Spleen (tissue), 11 donors: ENCODE results near the gene TMIE. TPM values are rescaled to one million over a fixed set of nuclear protein-coding genes. Genes with fewer than 3 reads are reported as not detected.

Experiments used
- DNase-seq: peaks from one replicate; pipeline ENCODE4 v3.0.0-alpha.2; 2020
- H3K27ac ChIP-seq, 8 donors: fragments of 200-600 bp; sonication (generic) in 7 of 8; 1 replicate in 4 of 8; 2 replicates in 4 of 8; pipeline versions ENCODE4 v1.5.0 to v1.8.0; 2016 to 2021; ENCODE audit warnings: inconsistent platforms in 4 of 8, mild to moderate bottlenecking in 4 of 8, moderate library complexity in 1 of 8
- H3K27me3 ChIP-seq, 7 donors: fragments of 200-600 bp; sonication (generic) in 6 of 7; replicated peaks in 1 of 7; 1 replicate in 4 of 7; 2 replicates in 3 of 7; pipeline versions ENCODE4 v1.5.0 to v1.8.0; 2016 to 2021; ENCODE audit warnings: inconsistent platforms in 3 of 7, mild to moderate bottlenecking in 1 of 7
- H3K36me3 ChIP-seq, 6 donors: fragments of 200-600 bp; sonication (generic) in 5 of 6; 1 replicate in 4 of 6; 2 replicates in 2 of 6; pipeline versions ENCODE4 v1.5.0 to v1.8.0; 2016 to 2021; ENCODE audit warnings: inconsistent platforms in 2 of 6
- H3K4me1 ChIP-seq, 6 donors: fragments of 200-600 bp; sonication (generic) in 5 of 6; 1 replicate in 3 of 6; 2 replicates in 3 of 6; pipeline versions ENCODE4 v1.5.0 to v1.8.0; 2016 to 2021; ENCODE audit warnings: inconsistent platforms in 3 of 6
- H3K4me3 ChIP-seq, 8 donors: fragments of 200-600 bp; sonication (generic) in 7 of 8; 1 replicate in 4 of 8; 2 replicates in 4 of 8; pipeline versions ENCODE4 v1.5.0 to v1.8.0; 2016 to 2021; ENCODE audit warnings: inconsistent platforms in 4 of 8, mild to moderate bottlenecking in 4 of 8, moderate library complexity in 2 of 8
- H3K9me3 ChIP-seq, 8 donors: fragments of 200-600 bp; sonication (generic) in 7 of 8; 1 replicate in 4 of 8; 2 replicates in 4 of 8; pipeline versions ENCODE4 v1.5.0 to v1.8.0; 2016 to 2021; ENCODE audit warnings: inconsistent platforms in 4 of 8
- CTCF ChIP-seq, 11 experiments: fragments of 200-600 bp in 7 of 11; fragments of 450-650 bp in 4 of 11; sonication (generic) in 4 of 11; IDR thresholded peaks in 8 of 11; conservative IDR thresholded peaks in 3 of 11; 1 replicate in 7 of 11; 2 replicates in 4 of 11; pipeline versions ENCODE4 v1.4.0 to v1.8.0; 2016 to 2021; ENCODE audit warnings: antibody characterized with exemption in 11 of 11, inconsistent platforms in 4 of 11, mild to moderate bottlenecking in 1 of 11
- POLR2A ChIP-seq, 3 donors: fragments of 450-650 bp; IDR thresholded peaks; one replicate each; pipeline ENCODE4 v1.5.1; 2017; ENCODE audit warnings: antibody characterized with exemption in 3 of 3, mild to moderate bottlenecking in 1 of 3
- POLR2AphosphoS5 ChIP-seq, 3 donors: sonication (generic); formaldehyde crosslinking; IDR thresholded peaks; one replicate each; pipeline ENCODE4 v1.5.1; 2017; ENCODE audit warnings: antibody characterized with exemption in 3 of 3
- WGBS, 5 donors: extraction: QIAGEN DNeasy Blood & Tissue Kit in 3 of 5; methylation state at CpG; one replicate each; pipeline versions ENCODE4 v1.1.5 to v1.1.7; 2013 to 2018; 5-methylcytosine and 5-hydroxymethylcytosine counted together
- intact Hi-C: fragments of 100-400 bp; cut with DNase I; formaldehyde crosslinking; loops from one replicate; pipeline ENCODE4 v1.15.0; 2023; ENCODE audit warnings: low total_unique reads
- polyA plus RNA-seq, 3 donors: library from polyadenylated mRNA; stranded (reverse); fragments of 200-250 nt; gene quantifications; one replicate each; pipeline ENCODE4 v1.2.1, GENCODE V29; 2013
- total RNA-seq, 7 donors: library from RNA; depleted of rRNA in 3 of 7; stranded (reverse); fragments of >200 nt in 3 of 7; fragmentation: NEBNext Ultra II Directional in 4 of 7; extraction: Animal tissue kit (Norgen Biotek cat#: 25700) in 4 of 7; gene quantifications; one replicate each; pipeline versions ENCODE4 v1.1.0 to v1.2.1, GENCODE V29; 2016 to 2021
- donor health status: healthy with polysubstance abuse.
- donor health status: DM: no; HTN: no; CAD: no; lungs with moderate emphysema.
- donor health status: DM: no; HTN: no; CAD: no.
- donor health status: Bipolar disorder and iron deficiency.
- donor health status: healthy.
- donor health status: DM: no; HTN: no; CAD: no.
- donor health status: DM: yes; HTN: yes; CAD: no.

TMIE gene
- total and polyA plus RNA-seq, 10 donors: 0.23 to 1.6 (median 0.67) TPM; not detected in 2

GRCh38 chr3:46666453-46666845, 34.7 kb upstream of the TMIE start:
- DNase-seq: peak; percentile 43
- WGBS, 5 donors: 83 to 86% (median 85%) methylated on average over 5 to 7 of the region's 7 CpGs
- no peak overlapping the region for H3K4me3 ChIP-seq
- no peaks in the 10 kb centered on the region for H3K9me3 ChIP-seq
- peaks cover 0 to 9% (median 0%) of the 10 kb centered on the region in 6 donors for H3K36me3 ChIP-seq
- H3K27ac ChIP-seq: no peak overlapping the region
- intact Hi-C loops: no loop called here
- TF ChIP-seq CTCF (IDR thresholded peaks at IDR 0.05 in 8 of 11, conservative IDR thresholded peaks at IDR 0.05 in 3 of 11) (no peak), POLR2A (IDR thresholded peaks at IDR 0.05) (no peak), POLR2AphosphoS5 (IDR thresholded peaks at IDR 0.05) (no peak)
- no peaks in the 10 kb centered on the region for H3K27me3 ChIP-seq
- H3K4me1 ChIP-seq: peaks cover 0 to 22% (median 12%) of the 10 kb centered on the region in 6 donors

DNA sequence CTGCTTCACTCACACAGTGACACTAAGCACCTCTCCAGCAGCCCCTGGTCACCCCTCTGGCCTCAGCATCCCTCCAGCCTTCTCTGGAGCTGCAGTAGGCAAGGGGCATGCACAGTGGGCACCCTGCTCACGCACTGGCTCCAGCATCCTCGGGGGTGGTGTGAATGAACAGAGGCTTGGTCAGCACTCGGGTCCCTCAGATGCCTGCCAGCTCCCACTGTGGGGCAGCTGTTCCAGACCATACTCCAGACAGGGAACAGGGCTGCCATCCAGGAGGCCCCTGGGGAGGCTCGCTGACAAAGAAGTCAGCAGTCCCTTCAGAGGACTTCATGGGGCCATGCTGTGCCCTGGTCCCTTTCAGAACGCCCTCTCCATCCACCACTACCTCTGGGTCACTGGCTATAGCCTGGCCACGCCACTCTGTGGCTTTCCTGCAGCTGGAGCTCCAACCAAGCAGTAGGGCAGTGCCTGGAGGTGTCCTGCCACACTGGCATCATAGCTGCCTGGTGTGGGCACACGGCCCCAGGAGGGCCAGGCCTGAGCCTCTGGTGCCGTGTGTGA, 34.1 kb upstream of the TMIE start:
- Histone ChIP-seq H3K27me3 (no peaks in the 10 kb centered on the region), H3K27ac (no peak overlapping the region), H3K4me1 (peaks cover 0 to 22% (median 12%) of the 10 kb centered on the region in 6 donors), H3K36me3 (peaks cover 0 to 13% (median 0%) of the 10 kb centered on the region in 6 donors), H3K9me3 (no peaks in the 10 kb centered on the region), H3K4me3 (no peak overlapping the region)
- WGBS, 5 donors: 60 to 87% (median 80%) methylated on average over 3 to 8 of the region's 8 CpGs
- no peak for TF ChIP-seq POLR2A (IDR thresholded peaks at IDR 0.05)
- peak in 1 of 3 donors; percentile 14 for TF ChIP-seq POLR2AphosphoS5 (IDR thresholded peaks at IDR 0.05)
- intact Hi-C loops: no loop called here
- DNase-seq: peak; percentile 67

- H3K4me3 ChIP-seq: no peak overlapping the region
- TF ChIP-seq POLR2AphosphoS5 (IDR thresholded peaks at IDR 0.05): no peak
- no peak for TF ChIP-seq POLR2A (IDR thresholded peaks at IDR 0.05)
- no peak for TF ChIP-seq CTCF (IDR thresholded peaks at IDR 0.05 in 8 of 11, conservative IDR thresholded peaks at IDR 0.05 in 3 of 11)
- 84 to 92% (median 90%) methylated on average over 9 of the region's 9 CpGs for WGBS, 5 donors
- intact Hi-C loops: no loop called here
- H3K27me3 ChIP-seq: no peaks in the 10 kb centered on the region
- DNase-seq: peak; percentile 54
- peaks cover 0 to 21% (median 12%) of the 10 kb centered on the region in 6 donors for H3K4me1 ChIP-seq
- H3K36me3 ChIP-seq: peaks cover 0 to 14% (median 0%) of the 10 kb centered on the region in 6 donors
- H3K27ac ChIP-seq: no peak overlapping the region
- H3K9me3 ChIP-seq: no peaks in the 10 kb centered on the region
These were observed 33.5 kb upstream of the TMIE start for GRCh38 chr3:46667657-46668056.

GRCh38 chr3:46668116-46668515, 33.1 kb upstream of the TMIE start:
- H3K36me3 ChIP-seq: peaks cover 0 to 18% (median 1%) of the 10 kb centered on the region in 6 donors
- H3K9me3 ChIP-seq: no peaks in the 10 kb centered on the region
- intact Hi-C loops: no loop called here
- no peak for TF ChIP-seq CTCF (IDR thresholded peaks at IDR 0.05 in 8 of 11, conservative IDR thresholded peaks at IDR 0.05 in 3 of 11)
- no peak for TF ChIP-seq POLR2A (IDR thresholded peaks at IDR 0.05)
- peak in 1 of 3 donors; percentile 15 for TF ChIP-seq POLR2AphosphoS5 (IDR thresholded peaks at IDR 0.05)
- 56 to 73% (median 61%) methylated on average over 8 of the region's 8 CpGs for WGBS, 5 donors
- DNase-seq: peak; percentile 51
- H3K27ac ChIP-seq: no peak overlapping the region
- no peaks in the 10 kb centered on the region for H3K27me3 ChIP-seq
- H3K4me1 ChIP-seq: peaks cover 0 to 16% (median 8%) of the 10 kb centered on the region in 6 donors
- no peak overlapping the region for H3K4me3 ChIP-seq
